CD8-positive, alpha-beta memory T cell (primary cell): ENCODE results near the gene CRKL. TPM values are rescaled to one million over a fixed set of nuclear protein-coding genes. Genes with fewer than 3 reads are reported as not detected.

Experiments used
- CTCF ChIA-PET: fragments of 350-600 bp; sonication (Branson Sonifier 250); formaldehyde crosslinking; loops from one replicate; lab custom pipeline; 2021; ENCODE audit warnings: antibody characterized with exemption; lab: Charles Lee
- POLR2A ChIA-PET: fragments of 350-600 bp; sonication (Branson Sonifier 250); formaldehyde crosslinking; loops from one replicate; lab custom pipeline; 2021; ENCODE audit warnings: antibody characterized with exemption; lab: Charles Lee
- DNase-seq, 5 donors: peaks; one replicate each; pipeline versions ENCODE4 v3.0.0 to v3.0.0-alpha.2; 2020 to 2022; ENCODE audit warnings: mixed read lengths in 1 of 5
- H3K27ac ChIP-seq: one replicate; pipeline ENCODE4 v1.7.0; 2013; ENCODE audit warnings: low read depth, mild to moderate bottlenecking, low read length, moderate library complexity
- H3K27me3 ChIP-seq: 2 replicates; pipeline ENCODE4 v1.7.0; 2013; ENCODE audit warnings: low read length, mild to moderate bottlenecking; ENCODE audit not compliant: insufficient read depth, poor library complexity, severe bottlenecking
- H3K36me3 ChIP-seq: 2 replicates; pipeline ENCODE4 v1.7.0; 2013; ENCODE audit warnings: mild to moderate bottlenecking, low read length, moderate library complexity; ENCODE audit not compliant: insufficient read depth
- H3K4me1 ChIP-seq: 2 replicates; pipeline ENCODE4 v1.7.0; 2013; ENCODE audit warnings: mild to moderate bottlenecking, low read length, moderate library complexity; ENCODE audit not compliant: insufficient read depth
- H3K4me3 ChIP-seq: 2 replicates; pipeline ENCODE4 v1.7.0; 2013; ENCODE audit warnings: mild to moderate bottlenecking, low read length
- H3K9me3 ChIP-seq: 2 replicates; pipeline ENCODE4 v1.7.0; 2013; ENCODE audit warnings: mild to moderate bottlenecking, low read length
- H3K27ac Mint-ChIP-seq, 8 donors: one replicate each; pipeline ENCODE4 v1.8.0; 2020 to 2021; ENCODE audit warnings: mixed read lengths in 8 of 8, mild to moderate bottlenecking in 6 of 8, inconsistent platforms in 3 of 8, moderate library complexity in 3 of 8
- H3K27me3 Mint-ChIP-seq, 2 donors: one replicate each; pipeline ENCODE4 v1.8.0; 2020 to 2021; ENCODE audit warnings: mixed read lengths in 2 of 2, mild to moderate bottlenecking in 1 of 2, moderate library complexity in 1 of 2
- H3K36me3 Mint-ChIP-seq, 3 donors: one replicate each; pipeline ENCODE4 v1.8.0; 2020 to 2021; ENCODE audit warnings: mixed read lengths in 3 of 3, inconsistent platforms in 1 of 3, mild to moderate bottlenecking in 1 of 3
- H3K4me1 Mint-ChIP-seq, 3 donors: one replicate each; pipeline ENCODE4 v1.8.0; 2020 to 2021; ENCODE audit warnings: mixed read lengths in 3 of 3, inconsistent platforms in 1 of 3, mild to moderate bottlenecking in 1 of 3
- H3K4me3 Mint-ChIP-seq, 7 donors: one replicate each; pipeline ENCODE4 v1.8.0; 2020 to 2021; ENCODE audit warnings: mixed read lengths in 7 of 7, mild to moderate bottlenecking in 6 of 7, moderate library complexity in 4 of 7, inconsistent platforms in 2 of 7
- H3K9me3 Mint-ChIP-seq, 5 donors: one replicate each; pipeline ENCODE4 v1.8.0; 2020 to 2022; ENCODE audit warnings: mixed read lengths in 5 of 5, mild to moderate bottlenecking in 3 of 5, moderate library complexity in 2 of 5, inconsistent platforms in 1 of 5
- polyA plus RNA-seq: library from polyadenylated mRNA; unstranded; fragments of 300-500 nt; fragmentation: Illumina TruSeq; gene quantifications from one replicate; pipeline ENCODE4 v1.2.3, GENCODE V29; 2021
- total RNA-seq, 2 experiments: library from RNA; stranded (reverse); gene quantifications; one replicate each; pipeline ENCODE4 v1.2.3, GENCODE V29; 2021

The CRKL gene
- total and polyA plus RNA-seq, 3 experiments from 2014 or later, result 54.5 to 98.1 (median 94.0) TPM

DNA sequence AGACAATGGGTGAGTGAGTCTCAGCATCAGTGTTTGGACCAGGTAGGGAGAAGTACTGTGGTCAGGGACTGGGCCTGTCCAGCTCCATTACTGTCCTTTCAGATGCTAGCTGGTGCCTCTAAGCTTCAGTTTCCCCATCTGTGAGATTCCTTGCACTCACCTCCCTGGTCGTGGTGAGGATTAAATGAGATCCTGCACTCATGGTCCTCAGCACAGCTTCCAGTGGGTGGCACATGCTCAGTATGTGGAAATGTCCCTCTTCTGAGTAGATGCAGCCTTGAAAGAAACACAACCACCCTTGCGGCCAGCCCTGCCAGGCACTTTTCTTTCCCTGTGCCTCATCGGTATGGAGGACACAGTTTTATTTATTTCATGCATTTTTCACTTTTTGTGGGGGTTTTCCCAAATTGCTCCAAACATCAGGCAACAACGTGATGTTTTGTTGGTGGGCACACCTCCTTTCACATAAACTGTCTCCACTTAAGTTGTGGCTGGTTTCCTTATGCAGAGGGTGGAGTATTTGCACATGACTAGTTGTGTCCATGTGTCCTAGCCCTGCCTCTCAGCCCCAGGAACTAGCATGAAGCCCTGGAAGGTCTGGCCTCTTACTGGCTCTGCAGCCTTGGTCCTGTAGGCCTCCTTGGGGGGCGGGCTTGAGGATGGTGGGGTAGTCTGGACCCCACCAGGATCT lies 66.0 kb downstream of the CRKL start:
- Histone ChIP-seq H3K9me3 (peaks cover 9% of the 10 kb centered on the region), H3K4me1 (peaks cover 25% of the 10 kb centered on the region), H3K27ac (peak overlapping the region; percentile 93), H3K36me3 (peaks cover 10% of the 10 kb centered on the region), H3K27me3 (no peaks in the 10 kb centered on the region), H3K4me3 (peak overlapping the region; percentile 67)
- peak overlapping the region; percentile 81 to 95 (median 93) for H3K27ac Mint-ChIP-seq
- ChIA-PET CTCF (interaction anchor here (2.0 kb wide), 1 partner anchor 119 kb away, joined by 5 read pairs; no protein-coding TSS in a partner anchor), POLR2A (no interaction called here)
- no peaks in the 10 kb centered on the region for H3K9me3 Mint-ChIP-seq
- H3K36me3 Mint-ChIP-seq, result peaks cover 0 to 44% (median 5%) of the 10 kb centered on the region in 3 donors
- no peaks in the 10 kb centered on the region for H3K27me3 Mint-ChIP-seq
- H3K4me3 Mint-ChIP-seq, result peak overlapping the region; percentile 86 to 96 (median 94)
- peaks cover 35 to 51% (median 36%) of the 10 kb centered on the region in 3 donors for H3K4me1 Mint-ChIP-seq
- no peak for DNase-seq

DNA sequence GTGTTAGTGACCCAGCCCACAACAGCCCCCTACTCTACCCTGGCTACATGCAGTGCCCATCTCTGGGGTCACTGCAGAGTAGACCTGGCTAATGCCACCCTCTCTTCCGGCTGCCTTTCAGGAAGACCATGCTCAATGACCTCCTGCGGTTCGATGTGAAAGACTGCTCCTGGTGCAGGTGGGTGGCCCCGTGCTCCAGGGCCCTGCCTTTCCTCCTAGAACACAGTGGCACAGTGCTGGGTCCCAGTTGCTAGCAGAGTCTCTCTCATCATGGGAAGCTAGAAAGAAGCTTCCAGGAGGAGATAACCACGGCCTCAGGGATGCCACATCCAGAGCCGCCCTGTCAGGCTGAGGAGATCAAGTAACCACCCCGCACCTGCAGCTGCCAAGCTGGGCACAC lies 68.5 kb downstream of the CRKL start:
- H3K4me1 ChIP-seq, result peaks cover 24% of the 10 kb centered on the region
- CTCF ChIA-PET, result no interaction called here
- Mint-ChIP-seq H3K27me3 (peaks cover 0 to 1% of the 10 kb centered on the region in 2 donors), H3K27ac (no peak overlapping the region), H3K4me3 (no peak overlapping the region), H3K9me3 (no peaks in the 10 kb centered on the region), H3K4me1 (peaks cover 27 to 41% (median 30%) of the 10 kb centered on the region in 3 donors), H3K36me3 (peaks cover 0 to 57% (median 5%) of the 10 kb centered on the region in 3 donors)
- no peak overlapping the region for H3K27ac ChIP-seq
- POLR2A ChIA-PET, result no interaction called here
- H3K36me3 ChIP-seq, result peaks cover 10% of the 10 kb centered on the region
- H3K9me3 ChIP-seq, result no peaks in the 10 kb centered on the region
- no peak for DNase-seq
- no peak overlapping the region for H3K4me3 ChIP-seq
- no peaks in the 10 kb centered on the region for H3K27me3 ChIP-seq

DNA sequence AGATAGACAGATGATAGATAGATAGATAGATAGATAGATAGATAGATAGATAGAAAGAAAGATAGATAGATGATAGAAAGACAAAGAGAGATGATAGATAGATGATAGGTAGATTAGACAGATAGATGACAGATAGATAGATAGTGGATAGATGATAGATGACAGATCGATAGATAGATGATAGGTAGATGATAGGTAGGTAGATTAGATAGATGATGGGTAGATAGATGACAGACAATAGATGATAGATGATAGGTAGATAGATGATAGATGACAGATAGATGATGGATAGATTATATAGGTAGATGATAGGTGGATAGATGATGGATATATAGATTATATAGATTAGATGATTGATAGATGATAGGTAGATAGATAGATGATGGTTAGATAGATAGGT lies 69.2 kb downstream of the CRKL start:
- peaks cover 18% of the 10 kb centered on the region for H3K4me1 ChIP-seq
- no peaks in the 10 kb centered on the region for H3K27me3 ChIP-seq
- peaks cover 24 to 34% (median 26%) of the 10 kb centered on the region in 3 donors for H3K4me1 Mint-ChIP-seq
- H3K36me3 ChIP-seq, result peaks cover 10% of the 10 kb centered on the region
- no peaks in the 10 kb centered on the region for H3K9me3 ChIP-seq
- no peak for DNase-seq
- no peaks in the 10 kb centered on the region for H3K9me3 Mint-ChIP-seq
- no peak overlapping the region for H3K4me3 ChIP-seq
- ChIA-PET CTCF (no interaction called here), POLR2A (no interaction called here)
- H3K27ac ChIP-seq, result no peak overlapping the region
- peak overlapping the region in 1 of 7 donors; percentile 4 for H3K4me3 Mint-ChIP-seq
- peaks cover 0 to 1% of the 10 kb centered on the region in 2 donors for H3K27me3 Mint-ChIP-seq
- peak overlapping the region in 2 of 8 donors; percentile 0 to 11 for H3K27ac Mint-ChIP-seq
- H3K36me3 Mint-ChIP-seq, result peaks cover 0 to 63% (median 5%) of the 10 kb centered on the region in 3 donors

DNA sequence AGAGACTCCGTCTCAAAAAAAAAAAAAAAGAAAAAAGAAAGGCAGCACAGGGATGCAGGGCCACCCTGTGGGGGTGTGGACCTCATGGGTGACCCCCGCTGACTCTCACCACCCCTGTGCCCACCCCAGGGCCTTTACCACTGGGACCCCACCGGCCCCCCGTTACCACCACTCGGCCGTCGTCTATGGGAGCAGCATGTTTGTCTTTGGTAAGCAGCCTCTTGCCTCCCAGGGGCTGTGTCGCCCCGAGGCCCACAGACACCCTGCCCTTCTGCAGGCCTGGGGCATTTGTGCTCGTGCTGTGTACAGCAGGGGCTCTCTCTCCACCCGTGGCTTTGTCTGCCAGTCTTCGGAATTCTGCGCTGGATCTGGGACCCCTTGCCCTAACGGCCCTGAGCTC lies 70.2 kb downstream of the CRKL start:
- H3K4me1 ChIP-seq, result peaks cover 15% of the 10 kb centered on the region
- no peaks in the 10 kb centered on the region for H3K9me3 Mint-ChIP-seq
- peak overlapping the region in 1 of 8 donors; percentile 84 for H3K27ac Mint-ChIP-seq
- peaks cover 20 to 29% (median 24%) of the 10 kb centered on the region in 3 donors for H3K4me1 Mint-ChIP-seq
- H3K27me3 ChIP-seq, result no peaks in the 10 kb centered on the region
- CTCF ChIA-PET, result no interaction called here
- H3K27ac ChIP-seq, result no peak overlapping the region
- H3K4me3 ChIP-seq, result no peak overlapping the region
- no peak overlapping the region for H3K4me3 Mint-ChIP-seq
- no peak for DNase-seq
- H3K36me3 ChIP-seq, result peaks cover 10% of the 10 kb centered on the region
- H3K27me3 Mint-ChIP-seq, result peaks cover 0 to 1% of the 10 kb centered on the region in 2 donors
- POLR2A ChIA-PET, result no interaction called here
- no peaks in the 10 kb centered on the region for H3K9me3 ChIP-seq
- H3K36me3 Mint-ChIP-seq, result peaks cover 0 to 67% (median 5%) of the 10 kb centered on the region in 3 donors

DNA sequence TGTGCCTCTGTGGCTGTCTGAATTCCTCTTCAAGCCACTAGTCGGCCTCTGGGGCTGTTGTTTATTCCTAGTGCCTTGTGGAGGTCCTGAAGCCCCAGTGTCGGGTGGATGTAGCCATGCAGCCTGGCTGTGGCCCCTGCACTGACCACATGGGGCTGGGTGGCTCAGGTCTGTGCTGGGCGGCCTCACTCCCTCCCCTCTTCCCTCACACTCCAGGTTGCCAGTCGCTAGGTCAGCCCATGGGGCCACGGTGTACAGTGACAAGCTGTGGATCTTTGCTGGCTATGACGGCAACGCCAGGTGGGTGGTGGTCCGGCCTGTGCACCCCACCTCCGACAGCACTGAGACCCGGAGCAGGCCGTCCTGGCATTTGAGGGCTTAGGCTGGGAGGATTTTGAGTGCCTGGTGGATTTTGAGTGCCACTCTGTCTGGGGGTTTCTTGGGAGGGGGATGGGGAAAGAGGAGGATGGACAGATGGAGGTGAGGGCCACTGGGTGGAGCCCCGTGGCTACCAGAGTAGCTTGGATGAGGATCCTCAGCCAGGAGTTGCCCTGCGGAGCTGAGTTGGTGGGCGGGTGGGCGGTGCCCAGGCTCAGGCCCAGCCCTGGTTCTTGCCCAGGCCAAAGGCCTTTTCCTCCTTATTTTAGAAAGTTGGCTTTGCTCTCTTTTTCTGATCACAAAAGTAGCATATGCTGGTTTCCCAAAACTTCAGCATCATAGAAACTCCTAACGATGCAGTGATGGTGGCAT lies 71.5 kb downstream of the CRKL start:
- ChIA-PET CTCF (no interaction called here), POLR2A (no interaction called here)

DNA sequence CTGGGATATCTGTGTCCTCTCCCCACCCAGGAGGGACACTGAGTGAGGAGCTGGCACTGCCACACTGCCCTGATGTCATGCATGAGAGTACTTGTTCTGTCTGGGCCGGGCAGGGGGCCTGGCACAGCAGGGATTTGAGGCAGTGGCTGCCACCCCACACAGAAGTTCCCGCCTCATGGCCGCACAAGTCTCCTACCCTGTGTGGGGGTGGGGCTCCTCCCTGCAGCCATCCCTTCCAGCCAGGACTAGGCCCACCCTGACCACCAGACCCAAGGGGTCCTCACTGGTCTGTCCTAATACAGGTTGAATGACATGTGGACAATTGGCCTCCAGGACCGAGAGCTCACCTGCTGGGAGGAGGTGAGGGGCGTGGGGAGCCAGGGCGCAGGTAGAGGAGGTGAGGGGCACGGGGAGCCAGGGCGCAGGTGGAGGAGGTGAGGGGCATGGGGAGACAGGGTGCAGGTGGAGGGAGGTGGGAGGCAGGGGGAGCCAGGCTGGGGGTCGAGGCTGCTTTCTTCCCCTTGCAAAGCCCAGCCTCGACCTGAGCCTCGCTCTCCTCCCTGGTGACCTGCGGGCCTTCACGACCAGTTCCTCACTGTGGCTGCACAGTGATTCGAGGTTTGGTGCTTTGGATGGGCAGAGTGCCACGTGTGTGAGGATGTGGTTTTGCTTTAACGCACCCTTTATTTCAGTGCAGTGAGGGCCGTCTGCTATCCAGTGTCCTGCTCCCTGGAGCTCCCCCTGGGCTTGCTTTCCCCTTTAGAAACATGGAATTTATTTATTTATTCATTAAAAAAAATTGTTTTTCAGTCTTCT lies 72.3 kb downstream of the CRKL start:
- peaks cover 0 to 8% (median 6%) of the 10 kb centered on the region in 3 donors for H3K4me1 Mint-ChIP-seq
- H3K36me3 ChIP-seq, result peaks cover 7% of the 10 kb centered on the region

More for the DNA sequence above, 71.5 kb downstream of the CRKL start:
- no peaks in the 10 kb centered on the region for H3K9me3 Mint-ChIP-seq
- Histone ChIP-seq H3K27me3 (no peaks in the 10 kb centered on the region), H3K4me1 (peaks cover 2% of the 10 kb centered on the region), H3K4me3 (no peak overlapping the region), H3K36me3 (peaks cover 10% of the 10 kb centered on the region), H3K9me3 (no peaks in the 10 kb centered on the region), H3K27ac (no peak overlapping the region)
- H3K4me3 Mint-ChIP-seq, result peak overlapping the region in 1 of 7 donors; percentile 6
- DNase-seq, result no peak
- H3K4me1 Mint-ChIP-seq, result peaks cover 6 to 15% (median 12%) of the 10 kb centered on the region in 3 donors
- H3K36me3 Mint-ChIP-seq, result peaks cover 0 to 74% (median 5%) of the 10 kb centered on the region in 3 donors
- peaks cover 0 to 1% of the 10 kb centered on the region in 2 donors for H3K27me3 Mint-ChIP-seq
- no peak overlapping the region for H3K27ac Mint-ChIP-seq

DNA sequence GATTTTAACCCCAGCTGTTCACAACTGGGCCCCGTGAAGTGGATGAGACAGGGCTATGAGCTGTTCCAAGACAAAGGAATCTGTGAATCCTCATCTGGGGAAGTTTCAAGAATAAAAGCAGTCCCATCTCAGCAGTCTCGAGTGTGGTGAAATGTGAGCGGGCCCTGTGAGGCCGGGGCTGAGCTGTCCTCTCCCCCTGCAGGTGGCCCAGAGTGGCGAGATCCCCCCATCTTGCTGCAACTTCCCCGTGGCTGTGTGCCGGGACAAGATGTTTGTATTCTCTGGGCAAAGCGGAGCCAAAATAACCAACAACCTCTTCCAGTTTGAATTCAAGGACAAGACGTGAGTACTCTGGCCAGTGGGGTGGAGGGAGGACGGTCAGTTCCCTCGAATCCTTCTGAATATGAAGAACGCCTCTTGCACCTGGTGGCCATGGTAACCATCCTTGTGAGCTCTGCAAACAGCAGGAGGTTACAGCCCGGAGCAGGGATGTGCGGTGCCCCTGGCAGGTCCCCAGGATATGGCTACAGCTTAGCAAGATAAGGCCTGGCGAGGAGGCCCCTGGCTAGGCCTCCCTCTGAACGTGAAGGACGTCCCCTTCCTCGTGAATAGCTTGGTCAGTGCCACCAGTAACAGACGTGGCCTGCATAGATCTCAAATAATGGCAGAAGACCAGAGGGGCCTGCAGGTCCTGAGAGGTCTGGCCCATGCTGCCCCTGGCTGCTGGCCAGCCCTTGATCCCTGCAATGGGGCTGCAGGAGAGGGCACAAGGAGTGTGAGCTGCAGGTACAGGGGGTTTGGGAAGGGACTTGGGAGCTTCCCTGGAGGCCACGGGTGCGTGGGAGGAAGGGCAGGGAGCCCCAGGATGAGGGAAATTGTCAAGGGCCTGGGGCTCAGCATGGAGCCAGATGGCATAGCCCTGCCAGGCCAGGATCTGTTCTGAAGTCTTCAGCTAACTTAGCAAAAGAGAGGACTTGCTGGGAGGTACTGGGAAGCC lies 73.3 kb downstream of the CRKL start:
- POLR2A ChIA-PET, result no interaction called here
- H3K4me1 Mint-ChIP-seq, result peaks cover 0 to 8% (median 6%) of the 10 kb centered on the region in 3 donors
- no peaks in the 10 kb centered on the region for H3K9me3 Mint-ChIP-seq
- H3K27ac ChIP-seq, result no peak overlapping the region
- no peak overlapping the region for H3K4me3 Mint-ChIP-seq
- CTCF ChIA-PET, result interaction anchor here (1.3 kb wide), 1 partner anchor 9 kb away, joined by 4 read pairs; the partner anchor contains the start of gene LZTR1
- peak overlapping the region in 1 of 8 donors; percentile 77 for H3K27ac Mint-ChIP-seq
- no peaks in the 10 kb centered on the region for H3K4me1 ChIP-seq
- H3K36me3 Mint-ChIP-seq, result peaks cover 0 to 74% (median 5%) of the 10 kb centered on the region in 3 donors
- H3K4me3 ChIP-seq, result no peak overlapping the region
- no peak for DNase-seq
- H3K27me3 Mint-ChIP-seq, result peaks cover 0 to 1% of the 10 kb centered on the region in 2 donors
- H3K9me3 ChIP-seq, result no peaks in the 10 kb centered on the region
- no peaks in the 10 kb centered on the region for H3K27me3 ChIP-seq
- H3K36me3 ChIP-seq, result peaks cover 6% of the 10 kb centered on the region

More for the DNA sequence above, 72.3 kb downstream of the CRKL start:
- Histone ChIP-seq H3K4me3 (no peak overlapping the region), H3K9me3 (no peaks in the 10 kb centered on the region), H3K27me3 (no peaks in the 10 kb centered on the region), H3K27ac (no peak overlapping the region), H3K4me1 (no peaks in the 10 kb centered on the region)
- CTCF ChIA-PET, result interaction anchor here (1.3 kb wide), 1 partner anchor 8 kb away, joined by 4 read pairs; the partner anchor contains the start of gene LZTR1
- POLR2A ChIA-PET, result no interaction called here
- Mint-ChIP-seq H3K27ac (peak overlapping the region in 1 of 8 donors; percentile 51), H3K27me3 (peaks cover 0 to 1% of the 10 kb centered on the region in 2 donors), H3K4me3 (no peak overlapping the region), H3K36me3 (peaks cover 0 to 69% (median 5%) of the 10 kb centered on the region in 3 donors), H3K9me3 (no peaks in the 10 kb centered on the region)
- DNase-seq, result no peak
